HEK293 (cell line): Measurements from ENCODE around the gene GAMT.

ENCODE experiments used
- CTCF ChIP-seq: fragments of 450-650 bp; formaldehyde crosslinking; IDR thresholded peaks from 2 replicates; pipeline ENCODE4 v1.5.1; 2016; ENCODE audit warnings: missing biosample characterization, missing genetic modification characterization
- REST ChIP-seq: fragments of 450-650 bp; formaldehyde crosslinking; IDR thresholded peaks from 2 replicates; pipeline ENCODE4 v1.5.1; 2016; ENCODE audit warnings: missing biosample characterization, missing genetic modification characterization
- SALL2 ChIP-seq: fragments of 450-650 bp; formaldehyde crosslinking; IDR thresholded peaks from 2 replicates; pipeline ENCODE4 v1.5.0; 2017; ENCODE audit warnings: missing biosample characterization, mild to moderate bottlenecking, missing genetic modification characterization, borderline replicate concordance
- SETDB1 ChIP-seq: IDR thresholded peaks from one replicate; pipeline ENCODE4 v1.6.1; 2017; ENCODE audit warnings: mild to moderate bottlenecking, low read length, moderate library complexity, mixed read lengths; ENCODE audit not compliant: insufficient read length
- SP2 ChIP-seq: fragments of 450-650 bp; formaldehyde crosslinking; IDR thresholded peaks from 2 replicates; pipeline ENCODE4 v1.5.1; 2016; ENCODE audit warnings: missing biosample characterization, missing genetic modification characterization
- ZBTB11 ChIP-seq: fragments of 450-650 bp; formaldehyde crosslinking; conservative IDR thresholded peaks from 2 replicates; pipeline ENCODE4 v1.5.1; 2016; ENCODE audit warnings: low read depth, missing biosample characterization, missing genetic modification characterization
- ZNF621 ChIP-seq: fragments of 450-650 bp; formaldehyde crosslinking; IDR thresholded peaks from 2 replicates; pipeline ENCODE4 v1.5.1; 2017; ENCODE audit warnings: missing biosample characterization, missing genetic modification characterization
- ZNF629 ChIP-seq: fragments of 450-650 bp; formaldehyde crosslinking; IDR thresholded peaks from 2 replicates; pipeline ENCODE4 v1.5.1; 2017; ENCODE audit warnings: missing biosample characterization, missing genetic modification characterization
- ZNF639 ChIP-seq: fragments of 450-650 bp; formaldehyde crosslinking; IDR thresholded peaks from 2 replicates; pipeline ENCODE4 v1.5.1; 2016; ENCODE audit warnings: missing biosample characterization, missing genetic modification characterization
- TF ChIP-seq, protein P1 (sequence below): fragments of 450-650 bp; formaldehyde crosslinking; IDR thresholded peaks from 2 replicates; pipeline ENCODE4 v1.5.1; 2016; ENCODE audit warnings: missing biosample characterization, missing genetic modification characterization

GRCh38 chr19:1425102-1425837 is 23.9 kb upstream of the GAMT start:
- TF ChIP-seq REST: no peak
- TF ChIP-seq ZNF621 (tag by site-specific recombination): no peak
- no peak for TF ChIP-seq CTCF (tag by site-specific recombination)
- TF ChIP-seq SALL2: no peak
- no peak for TF ChIP-seq ZBTB11 (tag by site-specific recombination)
- TF ChIP-seq ZNF639 (tag by site-specific recombination): no peak
- TF ChIP-seq SP2 (tag by site-specific recombination): no peak
- TF ChIP-seq ZNF629 (tag by site-specific recombination): no peak
- TF ChIP-seq, protein P1, sequence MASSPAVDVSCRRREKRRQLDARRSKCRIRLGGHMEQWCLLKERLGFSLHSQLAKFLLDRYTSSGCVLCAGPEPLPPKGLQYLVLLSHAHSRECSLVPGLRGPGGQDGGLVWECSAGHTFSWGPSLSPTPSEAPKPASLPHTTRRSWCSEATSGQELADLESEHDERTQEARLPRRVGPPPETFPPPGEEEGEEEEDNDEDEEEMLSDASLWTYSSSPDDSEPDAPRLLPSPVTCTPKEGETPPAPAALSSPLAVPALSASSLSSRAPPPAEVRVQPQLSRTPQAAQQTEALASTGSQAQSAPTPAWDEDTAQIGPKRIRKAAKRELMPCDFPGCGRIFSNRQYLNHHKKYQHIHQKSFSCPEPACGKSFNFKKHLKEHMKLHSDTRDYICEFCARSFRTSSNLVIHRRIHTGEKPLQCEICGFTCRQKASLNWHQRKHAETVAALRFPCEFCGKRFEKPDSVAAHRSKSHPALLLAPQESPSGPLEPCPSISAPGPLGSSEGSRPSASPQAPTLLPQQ: no peak
- no peak for TF ChIP-seq SETDB1
